ENCODE results near the gene MTNR1A. TPM values are rescaled to one million over a fixed set of nuclear protein-coding genes. Genes with fewer than 3 reads are reported as not detected.

MTNR1A gene
- total RNA-seq, 3 donors from 2014 or later: not detected

GRCh38 chr4:186487726-186488125, 67.6 kb downstream of the MTNR1A start:
- Mint-ChIP-seq H3K4me3 (no peak overlapping the region), H3K4me1 (ENCODE audit: low read depth) (no peaks in the 10 kb centered on the region), H3K9me3 (peaks cover 8% of the 10 kb centered on the region), H3K36me3 (ENCODE audit: insufficient read depth) (no peaks in the 10 kb centered on the region), H3K27me3 (ENCODE audit: low read depth) (no peaks in the 10 kb centered on the region)
- DNase-seq (no peak), ATAC-seq (no peak)

GRCh38 chr4:186486172-186486571, 69.2 kb downstream of the MTNR1A start:
- DNase-seq: no peak
- H3K36me3 Mint-ChIP-seq (ENCODE audit: insufficient read depth): no peaks in the 10 kb centered on the region
- no peak overlapping the region for H3K4me3 Mint-ChIP-seq
- H3K27me3 Mint-ChIP-seq (ENCODE audit: low read depth): no peaks in the 10 kb centered on the region
- peaks cover 8% of the 10 kb centered on the region for H3K9me3 Mint-ChIP-seq
- H3K4me1 Mint-ChIP-seq (ENCODE audit: low read depth): no peaks in the 10 kb centered on the region
- no peak for ATAC-seq

GRCh38 chr4:186485561-186486062, 69.8 kb downstream of the MTNR1A start:
- Mint-ChIP-seq H3K27me3 (ENCODE audit: low read depth) (no peaks in the 10 kb centered on the region), H3K36me3 (ENCODE audit: insufficient read depth) (no peaks in the 10 kb centered on the region), H3K9me3 (peaks cover 7% of the 10 kb centered on the region), H3K4me1 (ENCODE audit: low read depth) (no peaks in the 10 kb centered on the region), H3K4me3 (no peak overlapping the region)
- DNase-seq (no peak), ATAC-seq (no peak)

- Mint-ChIP-seq H3K9me3 (peaks cover 2% of the 10 kb centered on the region), H3K36me3 (ENCODE audit: insufficient read depth) (no peaks in the 10 kb centered on the region), H3K4me3 (no peak overlapping the region), H3K4me1 (ENCODE audit: low read depth) (no peaks in the 10 kb centered on the region), H3K27me3 (ENCODE audit: low read depth) (no peaks in the 10 kb centered on the region)
- DNase-seq: no peak
- no peak for ATAC-seq
These were observed 70.2 kb downstream of the MTNR1A start for GRCh38 chr4:186485150-186485549.

- Mint-ChIP-seq H3K4me1 (ENCODE audit: low read depth) (no peaks in the 10 kb centered on the region), H3K4me3 (no peak overlapping the region), H3K9me3 (no peaks in the 10 kb centered on the region), H3K36me3 (ENCODE audit: insufficient read depth) (no peaks in the 10 kb centered on the region), H3K27me3 (ENCODE audit: low read depth) (no peaks in the 10 kb centered on the region)
- DNase-seq (no peak), ATAC-seq (no peak)
These were observed 71.7 kb downstream of the MTNR1A start for GRCh38 chr4:186483656-186484055.

Other genes starting within 250 kb of the MTNR1A start
- gene FAT1, start 168.3 kb upstream of the MTNR1A start, total RNA-seq: under 1 TPM; 0.45 to 0.90 (median 0.73) TPM

Data from activated T-cell treated with anti-CD3 and anti-CD28 coated beads, Interleukin-2, amount 50 U/mL, for 4 hours (primary cell).